Caco-2 (cell line): ENCODE measurements around the gene CNTNAP5. TPM values are rescaled to one million over a fixed set of nuclear protein-coding genes. Genes with fewer than 3 reads are reported as not detected.

Source experiments
- BruUV-seq: library from RNA; stranded (reverse); fragments of 400-500 nt; replicated peaks from 2 replicates; lab custom pipeline; 2021; lab: Mats Ljungman, UMichigan
- CTCF ChIA-PET: fragments of 300-600 bp; sonication (Branson Sonifier 250); formaldehyde crosslinking; loops from one replicate; lab custom pipeline; 2022; ENCODE audit warnings: antibody characterized with exemption; lab: Charles Lee
- POLR2A ChIA-PET: fragments of 300-600 bp; sonication (Branson Sonifier 250); formaldehyde crosslinking; loops from one replicate; lab custom pipeline; 2022; ENCODE audit warnings: antibody characterized with exemption; lab: Charles Lee
- DNase-seq, 2 experiments: peaks; one replicate each; pipeline versions ENCODE4 v3.0.0 to v3.0.0-alpha.2; 2020 to 2022
- H3K27me3 ChIP-seq: replicated peaks from 2 replicates; pipeline ENCODE4 v1.6.0; 2011; ENCODE audit warnings: low read length; ENCODE audit not compliant: control insufficient read depth, insufficient read depth
- H3K36me3 ChIP-seq: 2 replicates; pipeline ENCODE4 v1.5.1; 2011; ENCODE audit warnings: low read length; ENCODE audit not compliant: control insufficient read depth, insufficient read depth
- H3K4me1 ChIP-seq: fragments of 250-450 bp; sonication (Bioruptor Pico); 2 replicates; pipeline ENCODE4 v1.5.1; 2020; ENCODE audit warnings: mild to moderate bottlenecking
- H3K4me3 ChIP-seq: 2 replicates; pipeline ENCODE4 v1.5.1; 2011; ENCODE audit warnings: low read depth, mild to moderate bottlenecking, control low read depth, low read length
- H3K9me3 ChIP-seq: fragments of 250-450 bp; sonication (Bioruptor Pico); 2 replicates; pipeline ENCODE4 v1.5.1; 2020; ENCODE audit warnings: mild to moderate bottlenecking, moderate library complexity
- H3K27ac Mint-ChIP-seq: one replicate; pipeline ENCODE4 v1.8.0; 2022; ENCODE audit warnings: mixed read lengths; ENCODE audit not compliant: unreplicated experiment
- H3K27me3 Mint-ChIP-seq: one replicate; pipeline ENCODE4 v1.8.0; 2022; ENCODE audit warnings: mixed read lengths; ENCODE audit not compliant: insufficient read depth, unreplicated experiment
- H3K36me3 Mint-ChIP-seq: one replicate; pipeline ENCODE4 v1.8.0; 2022; ENCODE audit warnings: mild to moderate bottlenecking, mixed read lengths; ENCODE audit not compliant: insufficient read depth, unreplicated experiment
- H3K4me1 Mint-ChIP-seq: one replicate; pipeline ENCODE4 v1.8.0; 2022; ENCODE audit warnings: low read depth, mixed read lengths; ENCODE audit not compliant: unreplicated experiment
- H3K4me3 Mint-ChIP-seq: one replicate; pipeline ENCODE4 v1.8.0; 2022; ENCODE audit warnings: mild to moderate bottlenecking, moderate library complexity, mixed read lengths; ENCODE audit not compliant: unreplicated experiment
- H3K9me3 Mint-ChIP-seq: one replicate; pipeline ENCODE4 v1.8.0; 2022; ENCODE audit warnings: mixed read lengths; ENCODE audit not compliant: unreplicated experiment
- intact Hi-C: fragments of 100-400 bp; cut with micrococcal nuclease; formaldehyde crosslinking; loops from one replicate; pipeline ENCODE4 v1.10.0; 2022; ENCODE audit not compliant: unreplicated experiment
- total RNA-seq: library from RNA; stranded (reverse); gene quantifications from 2 replicates; pipeline ENCODE4 v1.2.3, GENCODE V29; 2022
- TF ChIP-seq, protein P1 (sequence below), 2 experiments: fragments of 200-600 bp in 1 of 2; IDR thresholded peaks; 1 replicate in 1 of 2; 2 replicates in 1 of 2; pipeline versions ENCODE4 v1.5.1 to v1.8.0; 2011 to 2022; ENCODE audit warnings: antibody characterized with exemption in 1 of 2, control low read depth in 1 of 2, inconsistent platforms in 1 of 2, low read depth in 1 of 2, low read length in 1 of 2, mild to moderate bottlenecking in 1 of 2, moderate library complexity in 1 of 2; ENCODE audit not compliant: insufficient read depth in 1 of 2, severe bottlenecking in 1 of 2, unreplicated experiment in 1 of 2

The CNTNAP5 gene
- total RNA-seq, 1 experiment from 2014 or later, result 0.14 TPM

DNA sequence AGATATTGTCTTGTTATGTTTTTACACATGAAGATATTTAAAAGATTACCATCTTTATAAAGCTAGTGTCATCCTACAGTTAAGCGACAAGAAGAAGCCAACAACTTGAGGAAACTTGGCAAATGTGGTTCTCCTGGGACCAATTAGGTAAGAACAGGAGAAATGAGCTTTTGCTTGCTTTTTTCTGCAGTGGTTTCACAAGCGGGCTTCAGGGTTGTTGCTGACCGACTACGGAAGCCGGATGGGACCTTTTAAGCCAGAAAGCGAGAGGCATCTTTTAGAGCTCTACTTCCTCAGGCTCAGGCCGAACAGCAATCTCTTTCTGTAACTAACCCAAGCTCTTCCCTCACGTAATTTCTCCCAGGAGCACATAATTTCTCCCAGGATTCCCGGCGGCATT lies 256.5 kb downstream of the CNTNAP5 start:
- no TSS peak for BruUV-seq
- H3K4me3 Mint-ChIP-seq, result no peak overlapping the region
- H3K4me1 Mint-ChIP-seq, result no peaks in the 10 kb centered on the region
- CTCF ChIA-PET, result no interaction called here
- no peaks in the 10 kb centered on the region for H3K36me3 ChIP-seq
- no peak overlapping the region for H3K4me3 ChIP-seq
- H3K27ac Mint-ChIP-seq, result no peak overlapping the region
- TF ChIP-seq, protein P1, sequence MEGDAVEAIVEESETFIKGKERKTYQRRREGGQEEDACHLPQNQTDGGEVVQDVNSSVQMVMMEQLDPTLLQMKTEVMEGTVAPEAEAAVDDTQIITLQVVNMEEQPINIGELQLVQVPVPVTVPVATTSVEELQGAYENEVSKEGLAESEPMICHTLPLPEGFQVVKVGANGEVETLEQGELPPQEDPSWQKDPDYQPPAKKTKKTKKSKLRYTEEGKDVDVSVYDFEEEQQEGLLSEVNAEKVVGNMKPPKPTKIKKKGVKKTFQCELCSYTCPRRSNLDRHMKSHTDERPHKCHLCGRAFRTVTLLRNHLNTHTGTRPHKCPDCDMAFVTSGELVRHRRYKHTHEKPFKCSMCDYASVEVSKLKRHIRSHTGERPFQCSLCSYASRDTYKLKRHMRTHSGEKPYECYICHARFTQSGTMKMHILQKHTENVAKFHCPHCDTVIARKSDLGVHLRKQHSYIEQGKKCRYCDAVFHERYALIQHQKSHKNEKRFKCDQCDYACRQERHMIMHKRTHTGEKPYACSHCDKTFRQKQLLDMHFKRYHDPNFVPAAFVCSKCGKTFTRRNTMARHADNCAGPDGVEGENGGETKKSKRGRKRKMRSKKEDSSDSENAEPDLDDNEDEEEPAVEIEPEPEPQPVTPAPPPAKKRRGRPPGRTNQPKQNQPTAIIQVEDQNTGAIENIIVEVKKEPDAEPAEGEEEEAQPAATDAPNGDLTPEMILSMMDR (IDR thresholded peaks at IDR 0.05; ENCODE audit: insufficient read depth in 1 of 2, low read depth in 1 of 2, low read length in 1 of 2, severe bottlenecking in 1 of 2, unreplicated experiment in 1 of 2), result no peak
- DNase-seq, result no peak
- H3K27me3 Mint-ChIP-seq, result peaks cover 4% of the 10 kb centered on the region
- H3K9me3 Mint-ChIP-seq, result no peaks in the 10 kb centered on the region
- intact Hi-C loops, result no loop called here
- no peaks in the 10 kb centered on the region for H3K9me3 ChIP-seq
- POLR2A ChIA-PET, result no interaction called here
- no peaks in the 10 kb centered on the region for H3K4me1 ChIP-seq
- no peaks in the 10 kb centered on the region for H3K27me3 ChIP-seq
- no peaks in the 10 kb centered on the region for H3K36me3 Mint-ChIP-seq

- no peak overlapping the region for H3K27ac Mint-ChIP-seq
Measured at GRCh38 chr2:124283096-124283495, 258.0 kb downstream of the CNTNAP5 start.

DNA sequence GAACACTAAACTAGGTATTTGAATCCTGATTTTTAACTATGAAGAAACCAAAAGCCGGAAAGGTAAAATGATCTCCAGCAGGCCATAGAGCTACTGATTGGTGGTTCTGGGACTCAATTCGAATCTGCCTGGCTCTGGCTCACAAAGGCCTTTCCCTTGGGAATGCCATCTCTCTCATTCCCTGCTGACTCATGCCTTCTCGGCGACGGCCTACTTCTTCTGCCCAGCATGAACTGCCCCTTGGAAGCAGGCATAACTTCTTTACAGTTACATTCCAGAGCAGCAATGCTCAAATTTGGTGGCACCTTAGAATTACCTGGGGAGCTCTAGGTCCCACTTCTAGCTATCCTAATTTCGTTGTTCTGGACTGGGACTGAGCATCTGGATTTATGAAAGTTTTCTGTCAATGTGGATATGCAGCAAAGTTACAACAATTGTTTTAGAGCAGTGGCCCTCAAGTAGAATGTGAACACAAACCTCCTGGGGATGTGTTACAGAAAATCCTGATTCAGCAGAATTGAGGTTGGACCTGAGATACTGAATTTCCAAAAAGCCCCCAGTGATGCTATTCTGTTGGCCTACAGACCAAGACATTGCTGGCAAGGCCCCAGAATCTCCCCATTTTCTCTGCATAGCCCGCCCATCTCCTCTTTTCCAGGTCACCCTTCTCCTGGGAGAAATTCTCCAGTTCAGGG lies 261.1 kb downstream of the CNTNAP5 start:
- Mint-ChIP-seq H3K27ac (no peak overlapping the region), H3K4me1 (no peaks in the 10 kb centered on the region), H3K27me3 (no peaks in the 10 kb centered on the region), H3K9me3 (no peaks in the 10 kb centered on the region), H3K4me3 (no peak overlapping the region), H3K36me3 (no peaks in the 10 kb centered on the region)
- Histone ChIP-seq H3K27me3 (no peaks in the 10 kb centered on the region; the same call in 1 of the 2 replicates), H3K4me1 (no peaks in the 10 kb centered on the region), H3K4me3 (no peak overlapping the region), H3K36me3 (no peaks in the 10 kb centered on the region), H3K9me3 (no peaks in the 10 kb centered on the region)
- CTCF ChIA-PET, result no interaction called here
- POLR2A ChIA-PET, result no interaction called here
- DNase-seq, result no peak
- BruUV-seq, result no TSS peak
- TF ChIP-seq, protein P1 (IDR thresholded peaks at IDR 0.05; ENCODE audit: insufficient read depth in 1 of 2, low read depth in 1 of 2, low read length in 1 of 2, severe bottlenecking in 1 of 2, unreplicated experiment in 1 of 2), result no peak
- intact Hi-C loops, result no loop called here

More at GRCh38 chr2:124283096-124283495, 258.0 kb downstream of the CNTNAP5 start:
- no peak overlapping the region for H3K4me3 ChIP-seq
- Mint-ChIP-seq H3K27me3 (peaks cover 4% of the 10 kb centered on the region), H3K36me3 (no peaks in the 10 kb centered on the region), H3K4me3 (no peak overlapping the region), H3K9me3 (no peaks in the 10 kb centered on the region), H3K4me1 (no peaks in the 10 kb centered on the region)
- DNase-seq, result no peak
- H3K27me3 ChIP-seq, result no peaks in the 10 kb centered on the region; the same call in 1 of the 2 replicates
- H3K36me3 ChIP-seq, result no peaks in the 10 kb centered on the region
- no peaks in the 10 kb centered on the region for H3K4me1 ChIP-seq
- TF ChIP-seq, protein P1 (IDR thresholded peaks at IDR 0.05; ENCODE audit: insufficient read depth in 1 of 2, low read depth in 1 of 2, low read length in 1 of 2, severe bottlenecking in 1 of 2, unreplicated experiment in 1 of 2), result no peak
- ChIA-PET CTCF (no interaction called here), POLR2A (no interaction called here)
- intact Hi-C loops, result no loop called here
- BruUV-seq, result no TSS peak
- no peaks in the 10 kb centered on the region for H3K9me3 ChIP-seq
